CD4-positive, alpha-beta T cell treated with Interleukin-15 for 4 hours (primary cell): ENCODE data around the gene IKZF2.

Experiments
- DNase-seq: peaks from one replicate; pipeline ENCODE4 v3.0.0-alpha.2; 2020; ENCODE audit warnings: low spot score

Gene IKZF2

DNA sequence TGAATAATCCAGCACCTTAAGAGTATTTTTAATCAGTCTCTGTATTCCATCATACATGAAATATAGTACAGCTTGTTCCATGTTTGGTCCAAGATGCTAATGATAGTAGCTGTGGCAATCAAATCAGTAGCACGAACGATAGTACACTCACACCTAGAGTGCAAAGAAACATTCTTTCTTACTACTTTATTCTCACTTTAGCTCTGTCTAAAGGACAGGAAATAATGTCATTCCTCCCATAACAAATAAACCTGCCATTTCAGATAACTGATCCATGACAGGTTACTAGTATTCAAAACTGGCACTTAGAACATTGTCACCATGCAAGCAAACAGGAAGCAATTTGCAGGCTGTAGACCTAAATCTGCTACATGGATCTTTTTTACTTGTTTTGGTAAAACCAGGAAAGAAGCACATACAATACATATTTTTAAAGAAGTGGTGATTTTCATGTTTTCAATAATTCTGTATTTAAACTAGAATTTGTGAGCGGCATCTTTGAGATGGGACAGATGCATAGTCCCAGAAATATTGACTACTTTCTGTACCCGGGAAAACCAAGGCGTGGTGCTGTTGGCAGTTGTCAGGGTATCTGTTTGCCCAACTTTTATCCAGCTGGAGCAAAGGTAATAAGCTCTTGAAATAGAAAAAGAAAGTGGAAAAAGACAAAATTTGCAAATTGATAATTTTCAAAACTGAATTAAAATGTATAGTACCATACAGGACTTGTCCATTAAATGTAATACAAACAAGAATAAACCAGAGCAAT is 49.5 kb downstream of the IKZF2 start:
- DNase-seq, result no peak

DNA sequence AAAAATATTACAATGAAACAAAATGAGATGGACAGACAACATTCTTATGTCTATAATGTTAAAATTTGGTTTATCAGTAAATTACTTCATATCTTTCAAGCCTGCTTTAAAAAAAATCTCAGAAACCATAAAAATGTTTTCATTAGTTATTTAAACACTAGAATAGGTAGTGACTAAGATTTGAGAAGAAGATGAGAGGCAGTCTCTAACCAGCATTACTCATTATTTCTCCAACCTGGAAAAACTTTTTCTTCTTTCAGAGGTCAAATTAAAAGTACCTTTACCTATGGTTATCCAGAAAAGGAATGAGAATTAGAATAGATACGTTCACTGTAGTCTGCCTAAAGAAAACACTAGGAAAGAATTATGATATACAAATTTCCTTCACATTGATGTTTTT is 50.3 kb downstream of the IKZF2 start:
- no peak for DNase-seq

DNA sequence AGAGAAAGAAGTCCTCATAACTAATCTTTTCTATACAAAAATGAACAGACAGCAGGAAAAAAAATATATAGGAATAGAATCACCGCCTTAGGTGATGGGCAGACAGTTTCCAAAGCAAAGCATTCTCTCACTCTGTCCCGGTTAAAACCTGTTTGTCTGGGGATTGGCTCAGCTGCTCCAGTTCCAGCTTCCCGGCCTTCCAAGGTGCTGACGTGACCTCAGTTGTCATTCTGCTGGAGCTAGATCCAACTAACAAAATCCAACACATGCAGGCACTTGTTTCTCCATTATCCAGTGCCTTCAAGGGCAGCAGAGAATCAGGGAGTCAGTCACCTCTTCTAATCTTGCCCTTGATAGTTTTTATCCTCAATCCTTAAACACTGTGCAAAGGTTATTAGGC is 52.8 kb downstream of the IKZF2 start:
- DNase-seq, result no peak

DNA sequence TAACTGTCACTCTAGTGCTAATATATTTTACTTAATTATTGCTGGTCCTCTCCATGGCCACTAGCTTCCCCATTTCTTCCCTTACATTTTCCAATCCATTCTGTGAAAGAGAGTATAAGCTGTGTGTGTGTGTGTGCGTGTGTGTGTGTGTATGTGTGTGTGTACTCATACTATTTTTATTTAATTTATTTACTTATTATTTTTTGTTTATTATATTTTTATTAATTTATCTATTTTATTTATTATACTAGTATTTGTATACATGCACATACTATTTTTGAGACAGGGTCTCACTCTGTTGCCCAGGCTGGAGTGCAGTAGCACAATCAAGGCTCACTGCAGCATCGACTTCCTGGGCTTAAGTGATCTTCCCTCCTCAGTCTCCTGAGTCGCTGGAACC is 59.6 kb downstream of the IKZF2 start:
- no peak for DNase-seq

DNA sequence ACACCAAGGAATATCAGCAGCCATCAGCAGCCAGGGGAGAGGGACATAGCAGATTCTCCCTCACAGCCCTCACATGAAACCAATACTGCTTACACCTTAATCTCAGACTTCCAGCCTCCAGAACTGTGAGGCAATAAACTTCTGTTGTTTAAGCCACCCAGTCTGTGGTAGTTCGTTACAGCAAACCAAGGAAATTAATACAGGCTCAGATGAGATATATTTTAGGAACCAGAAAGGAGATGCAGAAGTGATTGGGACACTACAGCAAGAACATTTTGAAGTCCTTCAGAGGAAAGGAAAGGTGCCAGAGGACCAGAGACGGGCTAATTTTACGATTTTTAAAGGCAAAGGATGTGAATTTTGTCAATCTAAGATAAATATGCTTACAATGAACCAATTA is 60.6 kb downstream of the IKZF2 start:
- no peak for DNase-seq

DNA sequence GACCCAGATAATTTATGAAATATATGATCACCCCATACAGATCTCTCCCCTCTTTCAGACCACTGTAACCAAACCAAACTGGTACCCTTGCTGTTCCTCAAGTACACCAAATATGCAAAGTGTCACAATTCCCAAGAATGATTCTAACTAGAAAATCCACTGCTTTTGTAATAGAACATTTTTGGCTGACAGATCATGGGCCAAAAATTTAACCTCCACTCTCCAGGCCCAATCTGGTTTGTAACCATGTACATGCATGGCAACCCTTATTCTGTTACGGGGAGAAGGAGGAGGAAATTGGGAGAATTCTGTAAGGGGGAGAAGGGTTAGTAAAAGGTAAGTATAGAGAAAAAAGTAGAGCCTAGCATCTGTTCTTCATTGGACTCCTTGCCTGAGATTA is 62.0 kb downstream of the IKZF2 start:
- DNase-seq, result no peak

DNA sequence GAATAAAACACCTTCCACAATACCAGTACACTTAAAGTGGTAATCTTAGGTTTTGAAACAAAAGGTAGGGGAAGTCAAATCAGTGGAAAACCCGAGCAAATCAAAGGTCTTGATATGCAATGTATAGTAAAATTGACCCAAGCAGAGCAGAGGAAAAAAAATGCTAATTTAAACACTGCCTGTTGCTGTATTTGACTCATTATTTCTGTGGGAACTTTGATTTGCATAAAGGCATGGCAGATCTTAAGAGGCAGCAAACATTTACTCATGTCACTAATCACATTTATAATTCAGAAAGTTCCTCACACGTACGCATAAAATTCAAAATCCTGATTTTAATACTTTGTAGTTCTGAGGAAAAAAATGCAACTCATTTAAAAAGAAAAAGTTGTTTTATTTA is 64.4 kb downstream of the IKZF2 start:
- no peak for DNase-seq

DNA sequence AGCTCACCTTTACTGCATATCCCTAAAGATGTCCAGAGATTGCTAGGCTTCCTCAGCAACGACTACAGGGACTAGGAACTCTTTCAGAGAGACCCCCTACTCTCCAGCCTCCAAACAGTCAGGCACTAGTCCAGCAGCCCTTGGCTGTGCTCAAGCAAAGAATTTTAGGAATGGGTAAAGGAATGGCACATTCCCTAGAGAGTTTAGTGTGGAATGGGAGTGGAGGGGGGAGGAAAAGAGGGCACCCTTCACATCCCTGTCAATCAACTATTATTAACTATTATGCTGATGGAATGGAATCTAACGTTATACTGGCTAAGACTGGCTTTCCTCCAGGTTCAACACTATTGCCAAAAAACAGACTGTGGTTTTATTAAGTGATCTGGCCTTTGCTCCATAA is 64.8 kb downstream of the IKZF2 start:
- no peak for DNase-seq

DNA sequence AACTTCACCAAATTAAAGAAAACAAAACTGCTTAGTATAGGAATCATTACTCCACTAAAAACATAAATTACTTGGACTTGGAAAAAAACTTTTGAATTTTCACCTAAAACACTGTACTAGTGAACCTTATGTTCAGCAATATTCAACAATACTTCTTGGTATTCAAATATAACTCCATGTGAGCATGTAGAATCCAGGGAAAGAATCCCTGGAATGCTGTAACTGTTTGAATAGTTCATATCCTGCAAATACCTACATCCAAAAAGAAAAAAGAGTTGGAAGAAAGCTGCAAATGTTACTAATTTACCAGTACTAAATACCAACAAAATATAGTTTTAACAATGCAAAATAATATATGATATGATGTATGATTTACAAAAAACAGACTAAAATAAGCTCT is 65.4 kb downstream of the IKZF2 start:
- no peak for DNase-seq

DNA sequence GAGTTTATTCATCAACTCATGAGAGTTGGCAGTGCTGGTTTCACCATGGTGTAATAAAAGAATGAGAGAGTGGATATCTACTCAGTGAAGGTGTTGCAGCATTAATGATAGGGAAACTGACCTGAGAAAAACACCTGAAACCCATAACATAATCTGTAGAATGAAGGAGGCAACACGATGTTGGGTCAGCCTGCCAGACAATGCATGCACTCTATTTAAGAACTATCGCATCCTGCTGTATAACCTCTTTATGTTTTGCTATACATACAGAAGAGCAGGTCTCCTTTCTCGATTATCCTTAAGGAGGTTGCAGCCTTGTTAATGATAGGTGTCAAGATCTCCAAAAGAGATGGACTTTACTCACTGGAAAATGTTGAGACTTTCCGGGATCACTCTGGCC is 65.9 kb downstream of the IKZF2 start:
- no peak for DNase-seq

DNA sequence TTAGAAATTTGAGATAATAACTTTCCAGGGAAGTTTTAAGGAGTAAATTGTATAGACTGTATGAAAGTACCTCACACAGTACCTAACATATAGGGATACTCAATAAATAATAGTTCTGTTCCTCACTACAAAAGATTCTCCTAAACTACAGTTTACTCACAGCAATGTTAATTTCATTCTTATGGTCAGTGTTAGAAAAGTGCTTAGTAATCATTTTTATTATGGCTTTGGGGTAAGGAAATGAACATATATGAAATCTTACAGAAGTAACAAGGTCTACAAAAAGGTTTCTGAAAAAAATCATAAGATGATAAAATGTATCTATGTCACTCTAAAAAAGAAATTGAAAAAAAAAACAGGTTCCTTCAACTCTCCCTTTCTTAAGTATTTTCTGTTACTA is 67.2 kb downstream of the IKZF2 start:
- no peak for DNase-seq

DNA sequence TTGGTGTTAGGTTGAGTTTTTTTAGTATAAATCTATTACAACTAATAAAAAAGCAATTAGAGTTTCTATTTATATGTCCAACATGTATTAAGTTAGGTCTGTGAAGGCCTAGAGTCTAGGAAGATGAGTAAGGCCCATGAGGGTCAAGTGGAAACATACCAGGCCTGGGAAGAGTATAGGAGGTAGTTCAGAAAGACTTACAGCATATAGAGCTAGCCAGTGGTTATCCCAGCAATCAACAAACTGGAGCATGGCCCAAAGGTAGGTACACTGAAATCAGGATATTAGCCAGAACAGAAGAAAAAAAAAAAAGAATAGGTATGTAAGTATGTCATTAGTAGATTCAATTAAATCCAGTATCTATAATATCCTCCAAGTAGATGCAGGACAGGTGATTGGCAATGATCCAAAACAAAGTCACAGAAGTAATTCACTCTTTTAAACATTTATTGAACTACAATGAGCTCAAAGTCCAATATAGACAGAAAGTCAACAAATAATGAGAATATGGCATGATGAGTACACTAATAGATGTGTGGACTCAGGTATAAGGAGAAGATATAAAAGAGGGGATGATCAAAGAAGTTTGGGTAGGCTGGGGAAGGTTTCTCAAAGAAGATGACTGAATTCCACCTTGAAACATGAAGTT is 70.3 kb downstream of the IKZF2 start:
- DNase-seq, result no peak

DNA sequence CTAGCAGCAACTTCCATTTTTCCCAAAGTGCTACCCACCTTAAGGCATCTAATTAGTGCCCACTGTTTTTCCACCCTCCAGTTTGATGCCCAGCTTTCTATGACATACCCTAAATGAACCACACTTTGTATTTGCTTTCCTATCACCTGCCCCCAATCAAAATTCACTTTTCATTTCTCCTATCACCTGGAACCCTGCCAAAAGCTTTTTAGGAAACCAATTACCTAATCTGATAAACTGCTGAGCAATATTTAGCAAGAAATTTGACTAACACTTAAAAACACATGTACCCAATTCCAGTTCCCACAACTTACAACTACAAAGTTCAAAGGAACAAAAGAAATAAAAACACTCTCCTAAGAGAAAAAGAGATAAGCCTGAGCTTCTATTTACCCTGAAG is 71.7 kb downstream of the IKZF2 start:
- no peak for DNase-seq

DNA sequence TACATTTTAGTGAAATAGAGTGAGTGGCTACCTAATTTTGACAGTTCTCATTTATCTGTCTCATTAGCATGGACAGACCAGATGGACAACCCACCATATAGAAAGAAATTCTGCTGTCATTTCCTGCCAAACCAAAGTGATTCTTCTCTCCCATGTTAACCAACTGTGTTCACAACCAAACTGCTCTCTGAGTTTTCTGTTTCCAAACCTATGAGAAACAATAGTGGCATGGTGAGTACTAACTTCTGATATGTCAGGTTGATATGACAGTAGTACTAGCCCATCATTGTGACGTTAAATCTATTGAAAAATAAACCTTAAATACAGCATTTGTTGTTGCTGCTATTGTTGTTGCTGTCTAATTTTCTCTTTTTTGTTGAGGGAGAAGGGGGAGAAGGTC is 72.7 kb downstream of the IKZF2 start:
- DNase-seq, result no peak

DNA sequence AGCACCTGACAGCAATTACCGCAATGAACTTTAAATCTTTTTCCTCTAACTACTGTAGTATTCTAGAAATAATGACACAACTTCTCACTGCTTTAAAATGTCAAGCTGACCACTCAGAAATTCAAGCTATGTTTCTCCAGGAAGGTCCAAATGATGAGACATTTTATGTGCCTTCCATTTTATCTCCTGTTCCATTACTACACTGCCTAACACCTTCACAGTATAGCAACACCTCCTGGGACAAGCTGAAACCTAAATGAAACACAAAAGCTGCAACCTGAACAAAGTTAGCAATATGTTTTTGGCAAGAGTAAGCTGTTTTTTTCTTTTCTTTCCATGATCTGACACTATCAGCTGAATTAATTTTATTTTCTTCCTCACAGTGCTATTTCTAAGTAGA is 81.9 kb downstream of the IKZF2 start:
- no peak for DNase-seq

DNA sequence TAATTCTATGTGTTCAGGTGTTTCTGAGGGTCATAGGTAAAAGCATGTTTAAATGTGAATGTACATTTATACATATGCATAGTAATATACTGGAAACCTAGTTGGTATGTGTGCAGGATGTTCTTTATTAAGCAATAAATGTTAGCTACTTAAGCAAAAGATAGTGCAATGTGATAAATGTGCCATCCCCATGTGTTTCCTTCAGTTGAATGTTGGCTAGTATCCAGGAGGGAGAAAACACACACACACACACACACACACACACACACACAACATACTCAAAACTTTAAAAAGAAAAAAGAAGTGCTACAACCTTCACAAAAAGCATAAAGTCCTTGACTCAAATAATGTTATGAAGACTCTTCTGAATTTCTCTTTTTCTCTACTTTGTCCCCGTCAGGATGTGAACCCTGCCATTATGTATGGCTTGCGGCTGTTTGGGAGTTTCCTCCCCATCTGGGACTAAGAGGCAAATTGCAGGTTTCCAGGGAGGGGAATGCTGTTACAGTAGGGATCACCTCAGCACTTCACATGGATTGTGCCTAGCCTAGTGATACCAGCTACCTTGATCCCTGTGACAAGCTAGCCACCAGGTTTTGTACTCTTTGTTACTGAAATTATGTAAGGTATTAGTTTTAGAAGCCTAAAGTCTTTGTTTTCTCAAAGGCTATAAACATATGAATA is 82.6 kb downstream of the IKZF2 start:
- DNase-seq, result no peak

DNA sequence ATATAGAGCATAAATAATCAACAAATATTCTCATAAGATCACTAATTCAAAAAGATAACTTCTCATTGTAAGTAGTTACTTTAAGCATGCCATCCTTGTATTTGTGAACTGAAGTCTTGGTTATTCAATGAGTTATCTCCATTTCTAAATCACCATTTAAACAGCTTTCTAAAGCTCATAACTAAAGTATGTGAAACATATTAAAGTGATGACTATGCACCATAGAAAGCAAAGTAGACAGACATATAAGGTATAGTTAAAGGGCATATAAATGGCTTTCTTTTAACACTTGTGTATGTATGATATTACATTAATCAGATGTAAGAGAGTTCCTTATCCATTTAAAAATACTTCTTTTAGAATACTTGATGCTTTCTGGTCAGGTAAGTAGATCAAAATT is 83.5 kb downstream of the IKZF2 start:
- no peak for DNase-seq

DNA sequence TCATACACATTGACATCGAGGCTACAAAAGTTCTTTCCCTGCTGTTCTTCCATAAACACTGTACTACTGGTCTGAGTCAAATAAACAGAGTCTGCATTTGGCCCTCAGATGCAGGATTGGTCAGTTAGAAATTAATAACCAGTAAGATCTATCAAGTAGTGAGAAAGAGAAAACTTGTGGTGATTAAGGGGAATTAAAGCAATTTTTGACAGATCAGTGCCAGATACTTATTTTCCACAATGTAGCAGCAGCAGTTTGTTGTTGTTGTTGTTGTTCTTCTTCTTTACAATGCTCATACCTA is 85.0 kb downstream of the IKZF2 start:
- DNase-seq, result no peak

DNA sequence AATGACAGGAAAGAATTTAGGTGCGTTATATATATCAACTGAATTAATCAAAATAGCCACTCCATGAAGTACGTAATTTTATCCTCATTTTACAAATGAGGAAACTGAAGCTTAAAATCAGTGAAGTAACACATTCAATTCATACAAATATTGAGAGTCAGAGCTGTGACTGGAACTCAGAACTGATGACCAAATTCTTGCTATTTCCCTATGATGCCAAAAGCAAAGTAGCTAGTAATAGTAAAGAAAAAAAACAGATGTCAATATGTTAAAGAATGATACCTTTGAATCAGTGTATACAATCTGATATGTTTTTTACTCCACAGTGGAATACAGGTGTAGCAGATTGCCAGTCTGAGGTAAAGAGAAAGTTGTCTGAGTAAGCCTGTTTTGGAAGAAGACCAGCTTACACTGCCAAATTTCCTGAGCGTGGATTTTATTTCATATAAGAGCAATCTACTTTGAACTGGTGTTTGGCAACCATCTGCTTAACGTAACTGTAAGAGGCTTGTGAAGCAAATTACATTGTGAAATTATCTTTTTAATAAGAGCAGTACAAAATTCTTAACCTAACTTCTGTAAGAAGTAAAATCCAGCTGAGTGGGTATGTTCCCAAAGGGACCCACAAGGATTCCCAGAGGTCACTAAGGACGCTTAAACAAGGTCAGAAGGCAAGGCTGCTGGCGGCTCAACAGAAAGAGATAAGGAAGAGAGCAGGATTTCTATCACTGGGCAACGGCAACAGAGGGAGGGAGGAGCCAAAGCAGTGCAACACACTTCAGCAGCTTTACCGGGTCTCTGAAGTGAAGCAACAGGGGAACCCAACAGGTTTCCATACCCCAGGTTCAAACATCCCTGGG is 85.6 kb downstream of the IKZF2 start:
- DNase-seq, result no peak

DNA sequence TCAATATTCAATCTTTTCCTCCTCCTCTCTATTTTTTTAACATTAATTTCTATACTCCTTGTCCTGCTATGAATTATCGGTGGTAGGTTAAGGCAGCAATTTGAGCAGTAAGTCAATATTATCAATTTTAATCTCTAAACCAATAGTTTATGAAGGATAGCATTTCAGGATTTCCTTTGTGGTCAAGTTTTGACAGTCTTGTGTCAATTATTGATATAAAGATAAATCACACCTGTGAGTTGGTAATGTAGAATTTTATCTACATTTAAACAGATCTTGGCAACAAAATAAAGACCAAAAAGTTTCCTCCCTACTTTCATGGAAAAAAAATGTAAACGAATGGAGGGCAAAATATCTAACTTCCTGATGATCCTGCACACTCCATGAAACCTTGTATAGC is 87.3 kb downstream of the IKZF2 start:
- DNase-seq, result no peak

DNA sequence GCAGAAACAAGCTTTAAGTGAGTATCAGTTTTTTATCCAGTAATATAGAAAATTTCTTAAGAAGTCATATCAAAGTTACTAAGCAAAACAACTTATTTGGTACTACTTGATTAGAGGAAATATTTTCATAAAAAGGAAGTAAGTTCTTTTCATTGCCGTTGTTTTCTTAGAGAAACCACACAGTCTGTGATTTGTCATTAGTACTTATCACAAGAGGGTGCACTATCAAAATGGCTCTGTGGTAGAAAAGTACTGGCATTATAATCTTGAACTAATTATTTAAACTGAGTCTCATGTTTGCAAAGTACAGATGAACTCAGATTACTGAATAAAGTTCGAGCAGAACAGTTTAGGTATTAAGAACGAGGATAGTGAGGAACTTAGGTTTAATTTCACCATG is 93.4 kb downstream of the IKZF2 start:
- peak; percentile 25 for DNase-seq

DNA sequence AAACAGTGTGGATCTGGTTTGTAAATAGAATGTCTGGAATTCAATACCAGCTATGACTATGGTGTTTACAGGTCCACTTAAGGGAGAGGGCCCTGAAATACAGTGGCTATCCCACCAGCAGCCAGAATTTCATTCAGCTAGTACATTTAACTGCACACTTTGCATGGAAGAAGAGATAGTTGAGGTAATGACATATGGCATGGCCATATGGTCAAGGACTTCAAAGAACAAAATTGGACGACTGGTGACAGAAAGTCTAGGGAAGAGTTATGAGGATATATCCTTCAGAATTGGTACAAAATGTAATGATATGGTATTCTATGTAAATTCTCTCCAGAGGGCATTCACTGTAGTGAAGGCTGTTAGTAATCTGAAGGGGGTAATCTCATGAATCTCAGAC is 105.0 kb downstream of the IKZF2 start:
- DNase-seq, result no peak

DNA sequence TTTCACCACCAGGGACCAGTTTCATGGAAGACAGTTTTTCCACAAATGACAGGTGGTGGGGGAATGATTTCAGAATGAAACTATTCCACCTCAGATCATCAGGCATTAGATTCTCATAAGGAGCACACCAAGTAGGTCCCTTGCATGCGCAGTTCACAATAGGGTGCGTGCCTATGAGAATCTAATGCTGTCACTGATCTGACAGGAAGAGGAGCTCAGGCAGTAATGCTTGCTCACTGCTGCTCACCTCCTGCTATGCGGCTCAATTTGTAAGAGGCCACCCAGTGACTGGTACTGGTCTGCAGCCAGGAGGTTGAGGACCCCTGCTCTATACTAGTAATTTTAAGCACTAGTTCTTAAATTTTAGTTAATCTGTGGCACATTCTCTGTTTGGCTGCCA is 107.8 kb downstream of the IKZF2 start:
- DNase-seq, result no peak
